SU-DHL-6 (cell line): Measurements from ENCODE around the gene SREBF2.
"Not testable (repeated sequence)": the region's sequence is repeated elsewhere in the genome, so short reads cannot be mapped to it uniquely, and the experiment has no call there.

Source experiments
- H2AFZ ChIP-seq: fragments of 200-600 bp; sonication (generic); 2 replicates; pipeline ENCODE4 v1.6.1; 2014; ENCODE audit warnings: low read depth, mild to moderate bottlenecking, moderate library complexity, mixed read lengths, antibody characterized with exemption, low read length; ENCODE audit not compliant: severe bottlenecking
- H3F3A ChIP-seq: fragments of 200-600 bp; shearing (Covaris generic); 2 replicates; pipeline ENCODE4 v1.6.0; 2016; ENCODE audit warnings: antibody characterized with exemption, mild to moderate bottlenecking; ENCODE audit not compliant: insufficient read depth
- H3K27ac ChIP-seq: fragments of 200-600 bp; sonication (generic); 2 replicates; pipeline ENCODE4 v1.5.1; 2016; ENCODE audit warnings: low read depth, mild to moderate bottlenecking, low read length, moderate library complexity, mixed read lengths
- H3K27me3 ChIP-seq: fragments of 200-600 bp; sonication (generic), shearing (Covaris generic); 2 replicates; pipeline ENCODE4 v1.6.0; 2014; ENCODE audit warnings: mild to moderate bottlenecking, low read length
- H3K36me3 ChIP-seq: fragments of 200-600 bp; sonication (generic); 2 replicates; pipeline ENCODE4 v1.6.1; 2014; ENCODE audit warnings: mild to moderate bottlenecking, low read length, mixed read lengths
- H3K4me2 ChIP-seq: fragments of 300-600, 200-600 bp; shearing (Covaris generic), sonication (generic); 2 replicates; pipeline ENCODE4 v1.6.0; 2014; ENCODE audit warnings: low read length, low read depth, mild to moderate bottlenecking; ENCODE audit not compliant: poor library complexity, severe bottlenecking
- H3K4me3 ChIP-seq: fragments of 200-600 bp; sonication (generic); 2 replicates; pipeline ENCODE4 v1.5.1; 2014; ENCODE audit warnings: antibody characterized with exemption, low read length, mild to moderate bottlenecking, mixed read lengths; ENCODE audit not compliant: insufficient read depth, poor library complexity, severe bottlenecking
- H3K79me2 ChIP-seq: fragments of 200-600 bp; sonication (generic); 2 replicates; pipeline ENCODE4 v1.6.1; 2014; ENCODE audit warnings: mild to moderate bottlenecking, low read length, moderate library complexity; ENCODE audit not compliant: insufficient read depth
- H3K9ac ChIP-seq: fragments of 200-600 bp; sonication (generic); 2 replicates; pipeline ENCODE4 v1.7.0; 2014; ENCODE audit warnings: mild to moderate bottlenecking, low read length
- H3K9me2 ChIP-seq: fragments of 200-600 bp; sonication (generic); replicated peaks from 2 replicates; pipeline ENCODE4 v1.6.1; 2014; ENCODE audit warnings: low read length; ENCODE audit not compliant: insufficient read depth
- H3K9me3 ChIP-seq: fragments of 200-600 bp; sonication (generic); 2 replicates; pipeline ENCODE4 v1.6.1; 2014; ENCODE audit warnings: low read length, mixed read lengths; ENCODE audit not compliant: insufficient read depth
- H4K20me1 ChIP-seq: fragments of 200-600 bp; sonication (generic); 2 replicates; pipeline ENCODE4 v1.6.1; 2014; ENCODE audit warnings: low read depth, mild to moderate bottlenecking, antibody characterized with exemption, low read length, moderate library complexity, mixed read lengths
- EZH2phosphoT487 ChIP-seq: fragments of 200-600 bp; sonication (generic), shearing (Covaris generic); conservative IDR thresholded peaks from 2 replicates; pipeline ENCODE4 v1.6.1; 2018; ENCODE audit warnings: mild to moderate bottlenecking, antibody characterized with exemption, low read length, moderate library complexity, mixed read lengths
- TF ChIP-seq, protein P1 (sequence below): fragments of 200-600 bp; sonication (generic); IDR thresholded peaks from one replicate; pipeline ENCODE4 v1.5.1; 2017; ENCODE audit warnings: antibody characterized with exemption, mild to moderate bottlenecking, low read length, moderate library complexity; ENCODE audit not compliant: insufficient read depth, poor library complexity, severe bottlenecking

SREBF2 gene

DNA sequence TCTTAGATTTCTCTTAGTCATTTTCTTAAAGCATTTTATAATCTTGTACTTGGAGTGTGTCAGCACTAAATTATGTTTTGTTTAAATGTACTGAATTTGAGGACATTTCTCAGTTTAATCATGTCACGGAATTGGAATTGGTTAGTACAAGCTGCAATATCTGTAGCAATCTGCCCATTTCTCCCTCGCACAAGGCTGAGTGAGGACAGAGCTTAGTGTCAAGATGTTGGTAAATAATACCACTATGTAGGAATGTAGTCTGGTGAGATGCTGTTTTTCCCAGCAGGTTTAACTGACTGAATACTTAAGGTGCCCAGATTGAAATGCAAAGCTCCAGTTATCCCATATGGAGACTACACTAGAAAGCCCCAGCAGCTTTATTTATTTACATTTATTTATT, 30.6 kb downstream of the SREBF2 start:
- Histone ChIP-seq H3K27ac (peak overlapping the region; percentile 90), H3K4me3 (no peak overlapping the region), H3K27me3 (no peaks in the 10 kb centered on the region), H3K36me3 (peaks cover 9% of the 10 kb centered on the region; the same call in 1 of the 2 replicates), H2AFZ (no peak overlapping the region), H3K9me3 (no peaks in the 10 kb centered on the region), H3K9ac (peak overlapping the region; percentile 63), H3K4me2 (peak overlapping the region; percentile 60), H4K20me1 (no peaks in the 10 kb centered on the region), H3F3A (peaks cover 43% of the 10 kb centered on the region), H3K79me2 (peaks cover 72% of the 10 kb centered on the region), H3K9me2 (no peaks in the 10 kb centered on the region)
- TF ChIP-seq, protein P1, sequence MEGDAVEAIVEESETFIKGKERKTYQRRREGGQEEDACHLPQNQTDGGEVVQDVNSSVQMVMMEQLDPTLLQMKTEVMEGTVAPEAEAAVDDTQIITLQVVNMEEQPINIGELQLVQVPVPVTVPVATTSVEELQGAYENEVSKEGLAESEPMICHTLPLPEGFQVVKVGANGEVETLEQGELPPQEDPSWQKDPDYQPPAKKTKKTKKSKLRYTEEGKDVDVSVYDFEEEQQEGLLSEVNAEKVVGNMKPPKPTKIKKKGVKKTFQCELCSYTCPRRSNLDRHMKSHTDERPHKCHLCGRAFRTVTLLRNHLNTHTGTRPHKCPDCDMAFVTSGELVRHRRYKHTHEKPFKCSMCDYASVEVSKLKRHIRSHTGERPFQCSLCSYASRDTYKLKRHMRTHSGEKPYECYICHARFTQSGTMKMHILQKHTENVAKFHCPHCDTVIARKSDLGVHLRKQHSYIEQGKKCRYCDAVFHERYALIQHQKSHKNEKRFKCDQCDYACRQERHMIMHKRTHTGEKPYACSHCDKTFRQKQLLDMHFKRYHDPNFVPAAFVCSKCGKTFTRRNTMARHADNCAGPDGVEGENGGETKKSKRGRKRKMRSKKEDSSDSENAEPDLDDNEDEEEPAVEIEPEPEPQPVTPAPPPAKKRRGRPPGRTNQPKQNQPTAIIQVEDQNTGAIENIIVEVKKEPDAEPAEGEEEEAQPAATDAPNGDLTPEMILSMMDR: no peak
- no peak for TF ChIP-seq EZH2phosphoT487

DNA sequence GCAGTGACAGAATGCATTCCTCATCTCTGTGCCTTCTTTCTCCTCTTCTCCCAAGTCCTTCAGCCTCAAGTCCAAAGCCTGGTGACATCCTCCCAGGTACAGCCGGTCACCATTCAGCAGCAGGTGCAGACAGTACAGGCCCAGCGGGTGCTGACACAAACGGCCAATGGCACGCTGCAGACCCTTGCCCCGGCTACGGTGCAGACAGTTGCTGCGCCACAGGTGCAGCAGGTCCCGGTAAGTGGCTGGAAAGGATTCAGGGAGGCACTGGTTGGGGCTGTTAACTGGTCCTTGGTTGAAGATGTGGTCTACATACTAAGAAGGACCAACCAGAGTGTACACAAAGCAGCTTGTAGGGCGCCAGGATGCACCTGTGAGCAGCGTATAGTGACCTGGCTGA, 35.7 kb downstream of the SREBF2 start:
- Histone ChIP-seq H4K20me1 (no peaks in the 10 kb centered on the region), H3K36me3 (peaks cover 21% of the 10 kb centered on the region), H3K4me2 (no peak overlapping the region), H3K9ac (no peak overlapping the region), H3F3A (no peaks in the 10 kb centered on the region), H3K4me3 (no peak overlapping the region), H3K9me3 (no peaks in the 10 kb centered on the region), H3K9me2 (no peaks in the 10 kb centered on the region), H2AFZ (no peak overlapping the region), H3K27ac (no peak overlapping the region), H3K27me3 (no peaks in the 10 kb centered on the region), H3K79me2 (peaks cover 29% of the 10 kb centered on the region)
- TF ChIP-seq, protein P1: no peak
- TF ChIP-seq EZH2phosphoT487: no peak

DNA sequence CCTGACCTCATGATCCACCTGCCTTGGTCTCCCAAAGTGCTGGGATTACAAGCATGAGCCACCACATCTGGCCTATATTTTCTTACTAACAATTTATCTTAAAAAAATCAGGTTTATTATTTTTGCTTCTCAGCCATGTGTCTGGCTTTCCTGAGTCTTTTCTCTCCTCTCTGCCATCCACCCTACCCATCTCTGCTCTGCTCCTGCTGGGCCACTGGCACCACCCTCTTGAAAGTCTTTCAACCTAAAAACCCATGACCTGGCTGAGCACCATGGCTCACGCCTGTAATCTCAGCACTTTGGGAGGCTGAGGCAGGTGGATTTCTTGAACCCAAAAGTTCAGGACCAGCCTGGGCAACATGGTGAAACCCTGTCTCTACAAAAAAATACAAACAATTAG, 37.2 kb downstream of the SREBF2 start:
- H4K20me1 ChIP-seq, H3K9me2 ChIP-seq, H3K9me3 ChIP-seq, H3K27me3 ChIP-seq, H3K9ac ChIP-seq, H3K4me2 ChIP-seq, H3F3A ChIP-seq, H3K4me3 ChIP-seq, H3K27ac ChIP-seq, H2AFZ ChIP-seq: not testable (repeated sequence)
- H3K79me2 ChIP-seq: peaks cover 16% of the 10 kb centered on the region
- H3K36me3 ChIP-seq: peaks cover 26% of the 10 kb centered on the region

DNA sequence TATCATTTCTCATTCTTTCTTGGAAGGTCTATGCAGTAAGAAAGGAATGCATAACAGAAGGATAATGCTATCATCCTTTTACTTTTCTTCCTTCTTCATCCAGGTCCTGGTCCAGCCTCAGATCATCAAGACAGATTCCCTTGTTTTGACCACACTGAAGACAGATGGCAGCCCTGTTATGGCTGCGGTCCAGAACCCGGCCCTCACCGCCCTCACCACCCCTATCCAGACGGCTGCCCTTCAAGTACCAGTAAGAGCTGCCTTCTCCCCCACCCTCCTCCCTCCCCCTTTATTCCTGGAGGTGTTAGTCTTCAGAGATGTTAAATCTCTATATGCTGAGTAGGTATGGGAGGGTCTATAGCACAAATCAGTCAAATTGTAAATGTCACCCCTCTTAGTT, 37.9 kb downstream of the SREBF2 start:
- Histone ChIP-seq H3F3A (no peaks in the 10 kb centered on the region), H3K36me3 (peaks cover 27% of the 10 kb centered on the region), H2AFZ (no peak overlapping the region), H3K79me2 (peaks cover 9% of the 10 kb centered on the region), H3K27ac (no peak overlapping the region), H3K27me3 (no peaks in the 10 kb centered on the region), H3K9me3 (no peaks in the 10 kb centered on the region), H3K4me3 (no peak overlapping the region), H3K4me2 (no peak overlapping the region), H4K20me1 (no peaks in the 10 kb centered on the region), H3K9me2 (no peaks in the 10 kb centered on the region), H3K9ac (no peak overlapping the region)
- no peak for TF ChIP-seq EZH2phosphoT487
- TF ChIP-seq, protein P1: no peak
